GM12878 (cell line): ENCODE results near the gene ARMC2. TPM values are rescaled to one million over a fixed set of nuclear protein-coding genes. Genes with fewer than 3 reads are reported as not detected.

Experiments
- ATAC-seq: fragments of 200-7000 bp; cut with Tn5 transposase; 3 replicates; pipeline ENCODE4 v1.9.1; 2020; ENCODE audit warnings: mild to moderate bottlenecking, moderate library complexity
- BruUV-seq: library from RNA; stranded (reverse); fragments of 400-500 nt; replicated peaks from 2 replicates; lab custom pipeline; 2021; lab: Mats Ljungman, UMichigan
- CTCF ChIA-PET: fragments of 300-600 bp; sonication (Branson Sonifier 250); formaldehyde crosslinking; extraction: SDS; loops from one replicate; lab custom pipeline; 2021; ENCODE audit warnings: inconsistent platforms; lab: Yijun Ruan, JAX
- POLR2A ChIA-PET: fragments of 350-600 bp; formaldehyde crosslinking; extraction: SDS; loops from one replicate; lab custom pipeline; 2021; ENCODE audit warnings: inconsistent platforms; lab: Charles Lee
- RAD21 ChIA-PET: fragments of 300-600 bp; sonication (Branson Sonifier 250); formaldehyde crosslinking; loops from one replicate; lab custom pipeline; 2023; ENCODE audit warnings: antibody characterized with exemption; ENCODE audit not compliant: unreplicated experiment; lab: Charles Lee
- SMC1A ChIA-PET: fragments of 300-600 bp; sonication (Branson Sonifier 250); formaldehyde crosslinking; loops from one replicate; lab custom pipeline; 2023; ENCODE audit not compliant: unreplicated experiment, uncharacterized antibody; lab: Charles Lee
- DNase-seq: peaks from one replicate; pipeline ENCODE4 v3.0.0-alpha.2; 2011; ENCODE audit warnings: low read depth, low spot score
- FAIRE-seq: peaks from 3 replicates; lab custom pipeline; 2011; peaks lifted over from hg19 to GRCh38; lab: Jason Lieb, UNC
- H2AFZ ChIP-seq: 2 replicates; pipeline ENCODE4 v1.6.0; 2011; ENCODE audit warnings: low read depth, low read length, control low read depth; ENCODE audit not compliant: control insufficient read depth
- H3K27ac ChIP-seq: 2 replicates; pipeline ENCODE4 v1.5.1; 2011; ENCODE audit warnings: control low read depth; ENCODE audit not compliant: control insufficient read depth, insufficient read depth
- H3K27me3 ChIP-seq, 2 experiments: replicated peaks in 1 of 2; 2 replicates each; pipeline versions ENCODE4 v1.6.0 to v1.6.1; 2011; ENCODE audit warnings: low read length in 1 of 2; ENCODE audit not compliant: control insufficient read depth in 2 of 2, insufficient read depth in 2 of 2
- H3K36me3 ChIP-seq, 2 experiments: 2 replicates each; pipeline ENCODE4 v1.5.1; 2011; ENCODE audit warnings: low read length in 1 of 2; ENCODE audit not compliant: control insufficient read depth in 2 of 2, insufficient read depth in 2 of 2
- H3K4me1 ChIP-seq: 2 replicates; pipeline ENCODE4 v1.6.1; 2011; ENCODE audit warnings: mild to moderate bottlenecking, low read length, moderate library complexity, mixed read lengths; ENCODE audit not compliant: control insufficient read depth, insufficient read depth
- H3K4me2 ChIP-seq: 2 replicates; pipeline ENCODE4 v1.6.0; 2011; ENCODE audit warnings: control low read depth; ENCODE audit not compliant: control insufficient read depth, insufficient read depth
- H3K4me3 ChIP-seq: fragments of 200-600 bp; sonication (generic); 2 replicates; pipeline ENCODE4 v1.5.1; 2016
- H3K79me2 ChIP-seq: 2 replicates; pipeline ENCODE4 v1.6.0; 2011; ENCODE audit warnings: low read length; ENCODE audit not compliant: control insufficient read depth, insufficient read depth
- H3K9ac ChIP-seq: 2 replicates; pipeline ENCODE4 v1.8.0; 2011; ENCODE audit warnings: low read length, control low read depth, mixed read lengths; ENCODE audit not compliant: control insufficient read depth, insufficient read depth
- H3K9me3 ChIP-seq: replicated peaks from 3 replicates; pipeline ENCODE4 v1.5.1; 2011; ENCODE audit warnings: mild to moderate bottlenecking, low read length; ENCODE audit not compliant: control insufficient read depth, insufficient read depth
- H4K20me1 ChIP-seq: 2 replicates; pipeline ENCODE4 v1.6.0; 2011; ENCODE audit not compliant: control insufficient read depth, insufficient read depth
- BCL11A ChIP-seq: IDR thresholded peaks from 2 replicates; pipeline ENCODE4 v1.6.1; 2011; ENCODE audit warnings: low read depth, low read length
- FOXK2 ChIP-seq: fragments of 450-650 bp; IDR thresholded peaks from 2 replicates; pipeline ENCODE4 v1.6.1; 2017; ENCODE audit warnings: mild to moderate bottlenecking, moderate library complexity
- KAT2A ChIP-seq: conservative IDR thresholded peaks from 2 replicates; pipeline ENCODE4 v1.6.1; 2011; ENCODE audit warnings: low read depth, low read length; ENCODE audit not compliant: control insufficient read depth
- KLF5 ChIP-seq: fragments of 450-650 bp; IDR thresholded peaks from 2 replicates; pipeline ENCODE4 v1.6.1; 2014; ENCODE audit warnings: mild to moderate bottlenecking; ENCODE audit not compliant: partially characterized antibody
- MYB ChIP-seq: fragments of 150-350 bp; IDR thresholded peaks from 2 replicates; pipeline ENCODE4 v1.6.1; 2014; ENCODE audit warnings: mild to moderate bottlenecking, low read depth, low read length, borderline replicate concordance
- SIN3A ChIP-seq: IDR thresholded peaks from 2 replicates; pipeline ENCODE4 v1.6.1; 2012; ENCODE audit warnings: low read depth, low read length, improper control_type of control experiment
- ZNF384 ChIP-seq: IDR thresholded peaks from 2 replicates; pipeline ENCODE4 v1.6.1; 2012; ENCODE audit warnings: low read depth, mild to moderate bottlenecking, low read length, improper control_type of control experiment, borderline replicate concordance
- in situ Hi-C: fragments of 300-500 bp; cut with MboI; formaldehyde crosslinking; loops from 9 replicates; pipeline ENCODE4 v1.14.3; 2018; ENCODE audit warnings: mixed read lengths
- intact Hi-C: fragments of 100-400 bp; cut with micrococcal nuclease; formaldehyde crosslinking; loops from one replicate; pipeline ENCODE4 v1.14.2; 2022; ENCODE audit not compliant: unreplicated experiment
- polyA plus RNA-seq, 11 experiments: library from polyadenylated mRNA; depleted of rRNA in 4 of 11; unstranded in 6 of 11; stranded (reverse) in 5 of 11; fragments of >200 nt; fragmentation: Nextera tagmentation in 4 of 11; fragmentation: Illumina TruSeq in 1 of 11; extraction: Ambion mirVana in 4 of 11; extraction: Trizol in 1 of 11; gene quantifications; 1 replicate in 1 of 11; 2 replicates in 10 of 11; pipeline versions ENCODE4 v1.2.1 to v1.2.3, GENCODE V29; 2011 to 2016; ENCODE audit warnings: inconsistent platforms in 2 of 11, missing spikeins in 2 of 11, low read depth in 1 of 11
- small RNA-seq: library from RNA; depleted of rRNA; stranded (forward); fragments of <200 nt; gene quantifications from one replicate; pipeline ENCODE3, GENCODE V24; 2014
- total RNA-seq, 4 experiments: library from RNA; depleted of rRNA in 3 of 4; stranded (reverse); fragments of >200 nt in 3 of 4; fragmentation: Illumina TruSeq in 1 of 4; extraction: Trizol in 1 of 4; gene quantifications; 2 replicates each; pipeline versions ENCODE4 v1.2.1 to v1.2.3, GENCODE V29; 2013 to 2021
- TF ChIP-seq, protein P1 (sequence below): IDR thresholded peaks from 2 replicates; pipeline ENCODE4 v1.6.1; 2012; ENCODE audit warnings: mild to moderate bottlenecking, low read depth, low read length

Gene ARMC2
- total and polyA plus RNA-seq, 10 of the 15 experiments (the other 5 are each of a cell fraction or from before 2014, with no cell fraction given), result 0.06 to 0.33 (median 0.21) TPM; not detected in 5

DNA sequence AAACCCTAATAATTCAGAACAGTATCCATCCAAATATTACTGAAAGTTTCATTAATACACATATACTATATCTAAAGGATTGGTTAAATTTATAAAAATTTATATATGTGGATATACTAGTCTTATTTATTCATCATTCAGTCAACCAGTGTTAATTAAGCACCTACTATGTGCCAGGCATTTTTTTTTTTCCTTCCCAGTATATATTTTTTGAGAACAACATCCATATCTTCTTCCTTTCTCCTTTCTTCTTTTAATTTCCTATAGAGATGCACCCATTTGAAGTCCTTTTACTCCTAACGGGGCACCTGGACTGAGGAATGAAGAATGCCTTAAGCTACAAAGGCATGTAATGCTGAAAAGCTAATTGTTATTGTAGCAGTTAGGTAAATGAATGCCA is 173.6 kb downstream of the ARMC2 start (continued):
- TF ChIP-seq FOXK2, result no peak
- TF ChIP-seq, protein P1, sequence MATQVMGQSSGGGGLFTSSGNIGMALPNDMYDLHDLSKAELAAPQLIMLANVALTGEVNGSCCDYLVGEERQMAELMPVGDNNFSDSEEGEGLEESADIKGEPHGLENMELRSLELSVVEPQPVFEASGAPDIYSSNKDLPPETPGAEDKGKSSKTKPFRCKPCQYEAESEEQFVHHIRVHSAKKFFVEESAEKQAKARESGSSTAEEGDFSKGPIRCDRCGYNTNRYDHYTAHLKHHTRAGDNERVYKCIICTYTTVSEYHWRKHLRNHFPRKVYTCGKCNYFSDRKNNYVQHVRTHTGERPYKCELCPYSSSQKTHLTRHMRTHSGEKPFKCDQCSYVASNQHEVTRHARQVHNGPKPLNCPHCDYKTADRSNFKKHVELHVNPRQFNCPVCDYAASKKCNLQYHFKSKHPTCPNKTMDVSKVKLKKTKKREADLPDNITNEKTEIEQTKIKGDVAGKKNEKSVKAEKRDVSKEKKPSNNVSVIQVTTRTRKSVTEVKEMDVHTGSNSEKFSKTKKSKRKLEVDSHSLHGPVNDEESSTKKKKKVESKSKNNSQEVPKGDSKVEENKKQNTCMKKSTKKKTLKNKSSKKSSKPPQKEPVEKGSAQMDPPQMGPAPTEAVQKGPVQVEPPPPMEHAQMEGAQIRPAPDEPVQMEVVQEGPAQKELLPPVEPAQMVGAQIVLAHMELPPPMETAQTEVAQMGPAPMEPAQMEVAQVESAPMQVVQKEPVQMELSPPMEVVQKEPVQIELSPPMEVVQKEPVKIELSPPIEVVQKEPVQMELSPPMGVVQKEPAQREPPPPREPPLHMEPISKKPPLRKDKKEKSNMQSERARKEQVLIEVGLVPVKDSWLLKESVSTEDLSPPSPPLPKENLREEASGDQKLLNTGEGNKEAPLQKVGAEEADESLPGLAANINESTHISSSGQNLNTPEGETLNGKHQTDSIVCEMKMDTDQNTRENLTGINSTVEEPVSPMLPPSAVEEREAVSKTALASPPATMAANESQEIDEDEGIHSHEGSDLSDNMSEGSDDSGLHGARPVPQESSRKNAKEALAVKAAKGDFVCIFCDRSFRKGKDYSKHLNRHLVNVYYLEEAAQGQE, result no peak
- no peak for TF ChIP-seq MYB
- no peak for TF ChIP-seq BCL11A

DNA sequence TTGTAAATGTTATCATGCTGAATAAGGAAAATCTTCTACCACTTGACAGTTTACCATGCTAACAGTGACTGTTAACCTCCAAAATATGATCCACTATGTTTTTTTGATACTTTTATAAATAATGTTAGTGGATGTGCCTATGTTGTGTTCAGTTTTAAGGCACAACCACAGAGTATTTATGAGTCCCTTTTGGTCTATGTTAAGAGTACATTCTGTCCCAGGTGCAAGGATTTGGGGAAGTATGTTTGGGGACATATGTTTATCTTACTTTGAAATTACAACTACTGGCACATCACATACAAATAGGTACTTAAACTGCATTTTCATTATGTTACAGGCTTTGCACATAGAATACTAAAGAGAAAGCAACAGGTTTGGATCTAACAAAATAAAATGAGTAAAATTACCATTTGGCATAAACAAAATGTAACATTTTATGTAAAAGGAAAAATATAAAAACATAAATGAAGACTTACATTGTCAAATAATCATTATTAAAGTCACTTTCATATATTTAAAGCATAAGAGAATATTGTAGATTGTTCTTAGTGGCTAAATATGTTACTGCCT is 175.2 kb downstream of the ARMC2 start:
- no peak overlapping the region for H3K27ac ChIP-seq
- BruUV-seq, result no TSS peak
- in situ Hi-C loops, result no loop called here
- SMC1A ChIA-PET, result no interaction called here
- intact Hi-C loops, result no loop called here
- H3K79me2 ChIP-seq, result no peaks in the 10 kb centered on the region
- CTCF ChIA-PET, result no interaction called here
- DNase-seq (no peak), ATAC-seq (no peak), FAIRE-seq (no peak)
- RAD21 ChIA-PET, result no interaction called here
- H3K9ac ChIP-seq, result no peak overlapping the region
- no peak overlapping the region for H3K4me3 ChIP-seq
- H2AFZ ChIP-seq, result no peak overlapping the region
- H4K20me1 ChIP-seq, result no peaks in the 10 kb centered on the region
- no peaks in the 10 kb centered on the region for H3K36me3 ChIP-seq
- H3K4me1 ChIP-seq, result no peaks in the 10 kb centered on the region
- no peak overlapping the region for H3K4me2 ChIP-seq
- H3K27me3 ChIP-seq, result peaks cover 0 to 5% of the 10 kb centered on the region in 2 experiments; a peak in 1 of 4 replicates
- POLR2A ChIA-PET, result no interaction called here
- TF ChIP-seq ZNF384, result no peak
- no peak for TF ChIP-seq KAT2A
- TF ChIP-seq KLF5, result no peak
- TF ChIP-seq SIN3A, result no peak
- no peaks in the 10 kb centered on the region for H3K9me3 ChIP-seq

Small RNA genes within 50 kb of the gene (small RNA-seq; reads per million reads assigned to genes)
- gene AL445189.2 (not detected), gene Z95118.1 (not detected)

Other genes with a start within 250 kb of the ARMC2 start
- gene SESN1, start 246.4 kb downstream of the ARMC2 start, total RNA-seq (2014; rRNA removed), result 3.8 and 4.3 TPM in 2 replicates
- 3.1 and 3.2 TPM in 2 replicates for gene SESN1, start 246.4 kb downstream of the ARMC2 start, total RNA-seq (2014; rRNA removed; fragmentation: Illumina TruSeq; extraction: Trizol)
- 2.4 and 2.8 TPM in 2 replicates for gene SESN1, start 246.4 kb downstream of the ARMC2 start, total RNA-seq (2021)
- 13.0 and 17.3 TPM in 2 replicates for gene SESN1, start 246.4 kb downstream of the ARMC2 start, polyA plus RNA-seq (2011; rRNA removed)
- gene SESN1, start 246.4 kb downstream of the ARMC2 start, polyA plus RNA-seq (2014; fragmentation: Illumina TruSeq; extraction: Trizol), result 3.4 TPM in 2 replicates
- 1 to 10 TPM; 1.3 to 1.4 TPM for gene SESN1, start 246.4 kb downstream of the ARMC2 start, polyA plus RNA-seq (2014; fragmentation: Nextera tagmentation; extraction: Ambion mirVana)
- gene SESN1, start 246.4 kb downstream of the ARMC2 start, polyA plus RNA-seq (2014; rRNA removed), result 2.0 and 3.0 TPM in 2 replicates
- gene SESN1, start 246.4 kb downstream of the ARMC2 start, polyA plus RNA-seq (2016; fragmentation: Nextera tagmentation; extraction: Ambion mirVana), result 1 to 10 TPM; 6.0 to 8.3 TPM
- 18.5 and 22.1 TPM in 2 replicates for gene CEP57L1, start 247.1 kb downstream of the ARMC2 start, total RNA-seq (2014; rRNA removed)
- gene CEP57L1, start 247.1 kb downstream of the ARMC2 start, total RNA-seq (2014; rRNA removed; fragmentation: Illumina TruSeq; extraction: Trizol), result 25.6 and 27.4 TPM in 2 replicates
- 13.9 and 16.5 TPM in 2 replicates for gene CEP57L1, start 247.1 kb downstream of the ARMC2 start, total RNA-seq (2021)
- 21.3 and 36.4 TPM in 2 replicates for gene CEP57L1, start 247.1 kb downstream of the ARMC2 start, polyA plus RNA-seq (2011; rRNA removed)
- gene CEP57L1, start 247.1 kb downstream of the ARMC2 start, polyA plus RNA-seq (2014; fragmentation: Illumina TruSeq; extraction: Trizol), result 20.4 and 34.4 TPM in 2 replicates
- gene CEP57L1, start 247.1 kb downstream of the ARMC2 start, polyA plus RNA-seq (2014; fragmentation: Nextera tagmentation; extraction: Ambion mirVana), result 10 to 100 TPM; 22.6 to 24.0 TPM
- 12.0 and 12.7 TPM in 2 replicates for gene CEP57L1, start 247.1 kb downstream of the ARMC2 start, polyA plus RNA-seq (2014; rRNA removed)
- 10 to 100 TPM; 29.0 to 30.5 TPM for gene CEP57L1, start 247.1 kb downstream of the ARMC2 start, polyA plus RNA-seq (2016; fragmentation: Nextera tagmentation; extraction: Ambion mirVana)